Natural killer cell treated with Interleukin-12 subunit alpha and Interleukin-12 subunit beta and Interleukin-15 and Interleukin-18, amount 100 ng/mL, for 72 hours (primary cell): ENCODE data around the gene ZNF586. TPM values are rescaled to one million over a fixed set of nuclear protein-coding genes. Genes with fewer than 3 reads are reported as not detected.
"Not testable (repeated sequence)": the region's sequence is repeated elsewhere in the genome, so short reads cannot be mapped to it uniquely, and the experiment has no call there.

Source experiments
- ATAC-seq, 2 donors: fragments of 150-1000 bp; cut with Tn5 transposase in 1 of 2; sonication (Bioruptor Pico), chemical (Tn5 transposase) in 1 of 2; 2 replicates each; pipeline ENCODE4 v1.10.0; 2021
- DNase-seq: peaks from one replicate; pipeline ENCODE4 v3.0.0; 2022; ENCODE audit warnings: low spot score
- H3K27ac Mint-ChIP-seq, 2 donors: 1 replicate in 1 of 2; 2 replicates in 1 of 2; pipeline ENCODE4 v1.8.0; 2022; ENCODE audit warnings: mixed read lengths in 2 of 2, mild to moderate bottlenecking in 1 of 2, moderate library complexity in 1 of 2
- H3K27me3 Mint-ChIP-seq, 2 donors: 1 replicate in 1 of 2; 2 replicates in 1 of 2; pipeline ENCODE4 v1.8.0; 2022; ENCODE audit warnings: mixed read lengths in 2 of 2
- H3K36me3 Mint-ChIP-seq: one replicate; pipeline ENCODE4 v1.8.0; 2022; ENCODE audit warnings: mixed read lengths
- H3K4me1 Mint-ChIP-seq, 2 donors: 1 replicate in 1 of 2; 2 replicates in 1 of 2; pipeline ENCODE4 v1.8.0; 2022; ENCODE audit warnings: low read depth in 2 of 2, mixed read lengths in 2 of 2, mild to moderate bottlenecking in 1 of 2
- H3K4me3 Mint-ChIP-seq: one replicate; pipeline ENCODE4 v1.8.0; 2022; ENCODE audit warnings: mixed read lengths
- H3K9me3 Mint-ChIP-seq: 2 replicates; pipeline ENCODE4 v1.8.0; 2022; ENCODE audit warnings: mixed read lengths
- total RNA-seq, 2 donors: library from RNA; stranded (reverse); gene quantifications; one replicate each; pipeline ENCODE4 v1.2.3, GENCODE V29; 2022

ZNF586 gene
- total RNA-seq, 2 donors from 2014 or later = 19.4 to 20.1 TPM

- Mint-ChIP-seq H3K36me3 (peaks cover 16% of the 10 kb centered on the region), H3K4me1 (peaks cover 39 to 41% of the 10 kb centered on the region in 2 donors), H3K27ac (peak overlapping the region in 1 of 2 donors; percentile 96), H3K4me3 (peak overlapping the region; percentile 94)
- ATAC-seq, DNase-seq, H3K9me3 Mint-ChIP-seq, H3K27me3 Mint-ChIP-seq: not testable (repeated sequence)
Measured at GRCh38 chr19:57821501-57821900, 52.0 kb downstream of the ZNF586 start.

GRCh38 chr19:57823155-57823554 is 53.7 kb downstream of the ZNF586 start:
- H3K36me3 Mint-ChIP-seq = peaks cover 23% of the 10 kb centered on the region
- not testable (repeated sequence) for H3K9me3 Mint-ChIP-seq, DNase-seq, H3K27me3 Mint-ChIP-seq, ATAC-seq, H3K4me3 Mint-ChIP-seq
- H3K4me1 Mint-ChIP-seq = peaks cover 45 to 49% of the 10 kb centered on the region in 2 donors
- peak overlapping the region in 1 of 2 donors; percentile 1 for H3K27ac Mint-ChIP-seq

- peak overlapping the region in 1 of 2 donors; percentile 1 for H3K27ac Mint-ChIP-seq
- H3K4me1 Mint-ChIP-seq = peaks cover 45% of the 10 kb centered on the region in 2 donors
- ATAC-seq, DNase-seq, H3K4me3 Mint-ChIP-seq, H3K27me3 Mint-ChIP-seq, H3K9me3 Mint-ChIP-seq: not testable (repeated sequence)
- peaks cover 23% of the 10 kb centered on the region for H3K36me3 Mint-ChIP-seq
Measured at GRCh38 chr19:57823608-57824007, 54.1 kb downstream of the ZNF586 start.

- DNase-seq (no peak), ATAC-seq (no peak)
- Mint-ChIP-seq H3K9me3 (no peaks in the 10 kb centered on the region), H3K27ac (no peak overlapping the region), H3K27me3 (no peaks in the 10 kb centered on the region), H3K4me3 (no peak overlapping the region), H3K4me1 (peaks cover 38 to 42% of the 10 kb centered on the region in 2 donors), H3K36me3 (peaks cover 17% of the 10 kb centered on the region)
Measured at GRCh38 chr19:57825511-57825910, 56.0 kb downstream of the ZNF586 start.

- H3K27me3 Mint-ChIP-seq = no peaks in the 10 kb centered on the region
- ATAC-seq (no peak), DNase-seq (no peak)
- H3K27ac Mint-ChIP-seq = no peak overlapping the region
- peaks cover 6% of the 10 kb centered on the region for H3K36me3 Mint-ChIP-seq
- peaks cover 16 to 25% of the 10 kb centered on the region in 2 donors for H3K4me1 Mint-ChIP-seq
- H3K4me3 Mint-ChIP-seq = no peak overlapping the region
- H3K9me3 Mint-ChIP-seq = no peaks in the 10 kb centered on the region
Measured at GRCh38 chr19:57829316-57829715, 59.8 kb downstream of the ZNF586 start.

GRCh38 chr19:57830071-57830602 is 60.7 kb downstream of the ZNF586 start, which contains the start of gene ZNF587B:
Gene ZNF587B, plus strand, starts transcription at chr19:57830299. Its CDS starts 230 bp downstream, at chr19:57830529.
- no peaks in the 10 kb centered on the region for H3K27me3 Mint-ChIP-seq
- no peak for ATAC-seq
- H3K9me3 Mint-ChIP-seq = no peaks in the 10 kb centered on the region
- peak within 1 kb of the TSS in 1 of 2 donors; percentile 48 for H3K27ac Mint-ChIP-seq
- no peak within 1 kb of the TSS for H3K4me3 Mint-ChIP-seq
- peaks cover 16 to 22% of the 10 kb centered on the region in 2 donors for H3K4me1 Mint-ChIP-seq
- DNase-seq = no peak
- H3K36me3 Mint-ChIP-seq = peaks cover 6% of the 10 kb centered on the region

Other genes with a start within 250 kb of the ZNF586 start
- gene ZNF549, start 242.3 kb upstream of the ZNF586 start, total RNA-seq = 1 to 10 TPM; 4.8 to 7.3 TPM
- gene ZNF550, start 209.8 kb upstream of the ZNF586 start, total RNA-seq = 1 to 10 TPM; 7.8 to 8.8 TPM
- 1 to 10 TPM; 3.1 to 3.4 TPM for gene ZNF416, start 190.8 kb upstream of the ZNF586 start, total RNA-seq
- 1 to 10 TPM; 4.8 to 5.5 TPM for gene ZIK1, start 185.5 kb upstream of the ZNF586 start, total RNA-seq
- gene ZNF530, start 169.8 kb upstream of the ZNF586 start, total RNA-seq = 1 to 10 TPM; 4.7 to 9.8 TPM
- 10 to 100 TPM; 11.3 to 11.6 TPM for gene ZNF134, start 155.4 kb upstream of the ZNF586 start, total RNA-seq
- gene ZNF211, start 136.5 kb upstream of the ZNF586 start, total RNA-seq = 10 to 100 TPM in 1 of 2 donors, 1 to 10 TPM in 1; 9.9 to 12.4 TPM
- gene ZSCAN4, start 100.7 kb upstream of the ZNF586 start, total RNA-seq = not detected
- 10 to 100 TPM in 1 of 2 donors, 1 to 10 TPM in 1; 6.6 to 13.5 TPM for gene ZNF551, start 87.7 kb upstream of the ZNF586 start, total RNA-seq
- gene ZNF154, start 60.5 kb upstream of the ZNF586 start, total RNA-seq = 1 to 10 TPM in 1 of 2 donors, under 1 TPM in 1; 0.81 to 1.3 TPM
- gene ZNF671, start 42.1 kb upstream of the ZNF586 start, total RNA-seq = 1 to 10 TPM; 5.7 to 9.0 TPM
- gene ZNF776, start 22.9 kb upstream of the ZNF586 start, total RNA-seq = 10 to 100 TPM in 1 of 2 donors, 1 to 10 TPM in 1; 5.7 to 13.1 TPM
- gene ZNF552, start 45.2 kb downstream of the ZNF586 start, total RNA-seq = 10 to 100 TPM in 1 of 2 donors, 1 to 10 TPM in 1; 6.8 to 10.9 TPM
- gene ZNF587B, start 60.6 kb downstream of the ZNF586 start, total RNA-seq = 10 to 100 TPM; 19.2 to 43.2 TPM
- 10 to 100 TPM; 34.5 to 72.5 TPM for gene ZNF587, start 80.2 kb downstream of the ZNF586 start, total RNA-seq
- 10 to 100 TPM; 18.9 to 22.4 TPM for gene ZNF814, start 119.4 kb downstream of the ZNF586 start, total RNA-seq
- 10 to 100 TPM; 19.8 to 26.6 TPM for gene ZNF417, start 146.9 kb downstream of the ZNF586 start, total RNA-seq
- 1 to 10 TPM; 1.9 to 3.4 TPM for gene ZNF418, start 165.7 kb downstream of the ZNF586 start, total RNA-seq
- gene ZNF256, start 178.0 kb downstream of the ZNF586 start, total RNA-seq = 1 to 10 TPM; 2.7 to 6.9 TPM
- gene C19orf18, start 204.9 kb downstream of the ZNF586 start, total RNA-seq = under 1 TPM in 1 of 2 donors, not detected in 1; 0.74 TPM
- 1 to 10 TPM; 8.8 to 8.9 TPM for gene ZNF606, start 233.1 kb downstream of the ZNF586 start, total RNA-seq